ENCODE results near the gene MAGEA4.

GRCh38 chrX:151904989-151905388, 7.7 kb upstream of the MAGEA4 start:
- TF ChIP-seq CTCF (conservative IDR thresholded peaks at IDR 0.05; ENCODE audit: low read length) (no peak), EZH2phosphoT487 (IDR thresholded peaks at IDR 0.05; ENCODE audit: borderline replicate concordance) (no peak)
